GM23338 (cell line): ENCODE data around the gene TGM2. TPM values are rescaled to one million over a fixed set of nuclear protein-coding genes. Genes with fewer than 3 reads are reported as not detected.

Source experiments
- ATAC-seq: fragments of 200-7000 bp; cut with Tn5 transposase; 3 replicates; pipeline ENCODE4 v1.9.1; 2020
- DNase-seq: peaks from one replicate; pipeline ENCODE4 v3.0.0-alpha.2; 2015; ENCODE audit warnings: low spot score
- H2AFZ ChIP-seq: fragments of 200-600 bp; sonication (generic); 2 replicates; pipeline ENCODE4 v1.8.0; 2016; ENCODE audit warnings: antibody characterized with exemption, mild to moderate bottlenecking, moderate library complexity
- H3F3A ChIP-seq: fragments of 200-600 bp; sonication (generic); replicated peaks from 2 replicates; pipeline ENCODE4 v1.8.0; 2017; ENCODE audit warnings: antibody characterized with exemption, mixed run types, low read depth
- H3K27ac ChIP-seq: fragments of 200-600 bp; sonication (generic); 2 replicates; pipeline ENCODE4 v1.6.1; 2016; ENCODE audit warnings: low read depth
- H3K27me3 ChIP-seq: fragments of 200-600 bp; sonication (generic); 2 replicates; pipeline ENCODE4 v1.8.0; 2016; ENCODE audit warnings: mild to moderate bottlenecking, mixed run types, moderate library complexity; ENCODE audit not compliant: insufficient read depth
- H3K36me3 ChIP-seq: fragments of 200-600 bp; sonication (generic); 2 replicates; pipeline ENCODE4 v1.8.0; 2016; ENCODE audit warnings: mild to moderate bottlenecking; ENCODE audit not compliant: insufficient read depth
- H3K4me1 ChIP-seq: fragments of 200-600 bp; sonication (generic); 2 replicates; pipeline ENCODE4 v1.8.0; 2016; ENCODE audit warnings: mild to moderate bottlenecking, moderate library complexity; ENCODE audit not compliant: insufficient read depth
- H3K4me2 ChIP-seq: fragments of 200-600 bp; sonication (generic); 2 replicates; pipeline ENCODE4 v1.7.1; 2017; ENCODE audit warnings: mixed run types
- H3K4me3 ChIP-seq: fragments of 200-600 bp; sonication (generic); 2 replicates; pipeline ENCODE4 v1.6.1; 2016; ENCODE audit warnings: mixed run types
- H3K79me2 ChIP-seq: fragments of 200-600 bp; sonication (generic); replicated peaks from 2 replicates; pipeline ENCODE4 v1.8.0; 2017; ENCODE audit warnings: mild to moderate bottlenecking; ENCODE audit not compliant: insufficient read depth
- H3K9me2 ChIP-seq: fragments of 200-600 bp; sonication (generic); 2 replicates; pipeline ENCODE4 v1.8.0; 2017; ENCODE audit not compliant: insufficient read depth
- H4K20me1 ChIP-seq: fragments of 200-600 bp; sonication (generic); replicated peaks from 2 replicates; pipeline ENCODE4 v1.8.0; 2017; ENCODE audit warnings: mild to moderate bottlenecking; ENCODE audit not compliant: insufficient read depth
- H3K27ac Mint-ChIP-seq: 2 replicates; pipeline ENCODE4 v1.8.0; 2020; ENCODE audit warnings: inconsistent platforms, mild to moderate bottlenecking, moderate library complexity, mixed read lengths
- H3K27me3 Mint-ChIP-seq: 3 replicates; pipeline ENCODE4 v1.8.0; 2022; ENCODE audit warnings: low read depth, mild to moderate bottlenecking, moderate library complexity, mixed read lengths, inconsistent platforms; ENCODE audit not compliant: insufficient read depth, poor library complexity
- H3K36me3 Mint-ChIP-seq: 3 replicates; pipeline ENCODE4 v1.8.0; 2021; ENCODE audit warnings: low read depth, mild to moderate bottlenecking, inconsistent platforms, moderate library complexity, mixed read lengths
- H3K4me1 Mint-ChIP-seq: 3 replicates; pipeline ENCODE4 v1.8.0; 2020; ENCODE audit warnings: mild to moderate bottlenecking, inconsistent platforms, mixed read lengths
- H3K4me3 Mint-ChIP-seq: 3 replicates; pipeline ENCODE4 v1.8.0; 2021; ENCODE audit warnings: moderate library complexity, mild to moderate bottlenecking, inconsistent platforms, mixed read lengths
- H3K9me3 Mint-ChIP-seq: 3 replicates; pipeline ENCODE4 v1.8.0; 2020; ENCODE audit warnings: moderate library complexity, mild to moderate bottlenecking, inconsistent platforms, mixed read lengths
- CREB1 ChIP-seq: fragments of 250-450 bp; sonication (Bioruptor Pico); IDR thresholded peaks from 2 replicates; pipeline ENCODE4 v1.5.0; 2020; ENCODE audit warnings: low read depth, mild to moderate bottlenecking, moderate library complexity
- EZH2phosphoT487 ChIP-seq: fragments of 200-600 bp; sonication (generic); IDR thresholded peaks from one replicate; pipeline ENCODE4 v1.8.1; 2018; ENCODE audit warnings: antibody characterized with exemption; ENCODE audit not compliant: unreplicated experiment
- JUNB ChIP-seq: IDR thresholded peaks from one replicate; pipeline ENCODE4 v1.6.1; 2016; ENCODE audit warnings: antibody characterized with exemption; ENCODE audit not compliant: unreplicated experiment
- NANOG ChIP-seq: IDR thresholded peaks from 2 replicates; pipeline ENCODE4 v1.6.1; 2016; ENCODE audit warnings: antibody characterized with exemption, borderline replicate concordance
- STAT1 ChIP-seq: IDR thresholded peaks from one replicate; pipeline ENCODE4 v1.6.1; 2016; ENCODE audit warnings: antibody characterized with exemption; ENCODE audit not compliant: unreplicated experiment
- ZNF114 ChIP-seq: fragments of 250-450 bp; sonication (Bioruptor Pico); IDR thresholded peaks from 2 replicates; pipeline ENCODE4 v1.5.0; 2020; ENCODE audit warnings: mild to moderate bottlenecking, moderate library complexity
- ZNF331 ChIP-seq: fragments of 250-450 bp; sonication (Bioruptor Pico); IDR thresholded peaks from 2 replicates; pipeline ENCODE4 v1.5.0; 2020; ENCODE audit warnings: low read depth, mild to moderate bottlenecking, moderate library complexity
- polyA plus RNA-seq: library from polyadenylated mRNA; unstranded; fragments of >200 nt; fragmentation: Nextera tagmentation; extraction: Ambion mirVana; gene quantifications from 2 replicates; pipeline ENCODE4 v1.2.1, GENCODE V29; 2016
- total RNA-seq: library from RNA; depleted of rRNA; stranded (reverse); fragments of >200 nt; shearing (Covaris generic); gene quantifications from 2 replicates; pipeline ENCODE4 v1.2.3, GENCODE V29; 2014
- TF ChIP-seq, protein P1 (sequence below): fragments of 250-450 bp; sonication (Bioruptor Pico); IDR thresholded peaks from 2 replicates; pipeline ENCODE4 v1.5.0; 2020; ENCODE audit warnings: mild to moderate bottlenecking, moderate library complexity
- TF ChIP-seq, protein P2 (sequence below): IDR thresholded peaks from one replicate; pipeline ENCODE4 v1.6.1; 2018; ENCODE audit warnings: antibody characterized with exemption; ENCODE audit not compliant: unreplicated experiment
- TF ChIP-seq, protein P3 (sequence below): IDR thresholded peaks from 2 replicates; pipeline ENCODE4 v1.6.1; 2016; ENCODE audit warnings: antibody characterized with exemption

TGM2 gene
- total and polyA plus RNA-seq, 2 experiments from 2014 or later: 0.45 to 1.0 TPM

DNA sequence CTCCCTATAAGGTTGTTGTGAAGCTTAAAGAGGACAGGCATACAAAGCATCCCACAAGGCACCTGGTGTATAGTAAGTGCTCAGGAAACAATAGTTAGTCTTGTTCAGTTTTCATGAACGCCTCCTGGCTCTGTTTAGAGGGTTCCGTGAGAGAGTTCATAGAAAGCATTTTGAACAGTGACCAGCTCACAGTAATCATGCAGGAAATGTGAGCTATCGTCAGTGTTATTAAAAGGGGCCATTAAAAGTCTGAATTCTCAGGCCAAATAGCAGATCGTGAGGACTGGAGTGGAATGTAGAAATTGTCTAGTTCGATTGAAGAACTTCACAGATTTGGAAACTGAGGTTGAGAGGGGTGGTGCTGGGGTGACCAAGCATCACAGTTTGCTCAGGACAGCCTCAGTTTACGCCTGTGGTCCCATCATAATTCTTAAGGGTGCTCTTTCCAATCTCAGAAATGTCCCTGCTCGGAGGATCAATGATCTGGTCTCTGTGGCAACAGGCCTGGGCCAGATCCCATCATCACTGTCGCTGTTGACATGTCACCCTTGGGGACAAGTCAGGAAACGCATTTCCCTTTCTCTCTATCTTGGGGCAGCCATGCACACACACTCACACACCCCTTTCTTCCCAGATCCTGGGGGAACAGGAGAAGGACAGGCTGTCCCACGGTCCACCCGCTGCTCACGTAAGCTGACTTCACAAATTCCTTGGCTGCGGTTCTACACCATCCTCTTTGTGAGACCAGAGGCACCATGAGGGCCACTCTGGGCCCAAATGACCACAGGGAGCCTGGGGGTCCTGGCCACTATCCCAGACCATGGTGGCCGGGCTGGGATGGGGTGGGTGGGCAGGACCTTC lies 7.2 kb downstream of the TGM2 start (continued):
- TF ChIP-seq, protein P1, sequence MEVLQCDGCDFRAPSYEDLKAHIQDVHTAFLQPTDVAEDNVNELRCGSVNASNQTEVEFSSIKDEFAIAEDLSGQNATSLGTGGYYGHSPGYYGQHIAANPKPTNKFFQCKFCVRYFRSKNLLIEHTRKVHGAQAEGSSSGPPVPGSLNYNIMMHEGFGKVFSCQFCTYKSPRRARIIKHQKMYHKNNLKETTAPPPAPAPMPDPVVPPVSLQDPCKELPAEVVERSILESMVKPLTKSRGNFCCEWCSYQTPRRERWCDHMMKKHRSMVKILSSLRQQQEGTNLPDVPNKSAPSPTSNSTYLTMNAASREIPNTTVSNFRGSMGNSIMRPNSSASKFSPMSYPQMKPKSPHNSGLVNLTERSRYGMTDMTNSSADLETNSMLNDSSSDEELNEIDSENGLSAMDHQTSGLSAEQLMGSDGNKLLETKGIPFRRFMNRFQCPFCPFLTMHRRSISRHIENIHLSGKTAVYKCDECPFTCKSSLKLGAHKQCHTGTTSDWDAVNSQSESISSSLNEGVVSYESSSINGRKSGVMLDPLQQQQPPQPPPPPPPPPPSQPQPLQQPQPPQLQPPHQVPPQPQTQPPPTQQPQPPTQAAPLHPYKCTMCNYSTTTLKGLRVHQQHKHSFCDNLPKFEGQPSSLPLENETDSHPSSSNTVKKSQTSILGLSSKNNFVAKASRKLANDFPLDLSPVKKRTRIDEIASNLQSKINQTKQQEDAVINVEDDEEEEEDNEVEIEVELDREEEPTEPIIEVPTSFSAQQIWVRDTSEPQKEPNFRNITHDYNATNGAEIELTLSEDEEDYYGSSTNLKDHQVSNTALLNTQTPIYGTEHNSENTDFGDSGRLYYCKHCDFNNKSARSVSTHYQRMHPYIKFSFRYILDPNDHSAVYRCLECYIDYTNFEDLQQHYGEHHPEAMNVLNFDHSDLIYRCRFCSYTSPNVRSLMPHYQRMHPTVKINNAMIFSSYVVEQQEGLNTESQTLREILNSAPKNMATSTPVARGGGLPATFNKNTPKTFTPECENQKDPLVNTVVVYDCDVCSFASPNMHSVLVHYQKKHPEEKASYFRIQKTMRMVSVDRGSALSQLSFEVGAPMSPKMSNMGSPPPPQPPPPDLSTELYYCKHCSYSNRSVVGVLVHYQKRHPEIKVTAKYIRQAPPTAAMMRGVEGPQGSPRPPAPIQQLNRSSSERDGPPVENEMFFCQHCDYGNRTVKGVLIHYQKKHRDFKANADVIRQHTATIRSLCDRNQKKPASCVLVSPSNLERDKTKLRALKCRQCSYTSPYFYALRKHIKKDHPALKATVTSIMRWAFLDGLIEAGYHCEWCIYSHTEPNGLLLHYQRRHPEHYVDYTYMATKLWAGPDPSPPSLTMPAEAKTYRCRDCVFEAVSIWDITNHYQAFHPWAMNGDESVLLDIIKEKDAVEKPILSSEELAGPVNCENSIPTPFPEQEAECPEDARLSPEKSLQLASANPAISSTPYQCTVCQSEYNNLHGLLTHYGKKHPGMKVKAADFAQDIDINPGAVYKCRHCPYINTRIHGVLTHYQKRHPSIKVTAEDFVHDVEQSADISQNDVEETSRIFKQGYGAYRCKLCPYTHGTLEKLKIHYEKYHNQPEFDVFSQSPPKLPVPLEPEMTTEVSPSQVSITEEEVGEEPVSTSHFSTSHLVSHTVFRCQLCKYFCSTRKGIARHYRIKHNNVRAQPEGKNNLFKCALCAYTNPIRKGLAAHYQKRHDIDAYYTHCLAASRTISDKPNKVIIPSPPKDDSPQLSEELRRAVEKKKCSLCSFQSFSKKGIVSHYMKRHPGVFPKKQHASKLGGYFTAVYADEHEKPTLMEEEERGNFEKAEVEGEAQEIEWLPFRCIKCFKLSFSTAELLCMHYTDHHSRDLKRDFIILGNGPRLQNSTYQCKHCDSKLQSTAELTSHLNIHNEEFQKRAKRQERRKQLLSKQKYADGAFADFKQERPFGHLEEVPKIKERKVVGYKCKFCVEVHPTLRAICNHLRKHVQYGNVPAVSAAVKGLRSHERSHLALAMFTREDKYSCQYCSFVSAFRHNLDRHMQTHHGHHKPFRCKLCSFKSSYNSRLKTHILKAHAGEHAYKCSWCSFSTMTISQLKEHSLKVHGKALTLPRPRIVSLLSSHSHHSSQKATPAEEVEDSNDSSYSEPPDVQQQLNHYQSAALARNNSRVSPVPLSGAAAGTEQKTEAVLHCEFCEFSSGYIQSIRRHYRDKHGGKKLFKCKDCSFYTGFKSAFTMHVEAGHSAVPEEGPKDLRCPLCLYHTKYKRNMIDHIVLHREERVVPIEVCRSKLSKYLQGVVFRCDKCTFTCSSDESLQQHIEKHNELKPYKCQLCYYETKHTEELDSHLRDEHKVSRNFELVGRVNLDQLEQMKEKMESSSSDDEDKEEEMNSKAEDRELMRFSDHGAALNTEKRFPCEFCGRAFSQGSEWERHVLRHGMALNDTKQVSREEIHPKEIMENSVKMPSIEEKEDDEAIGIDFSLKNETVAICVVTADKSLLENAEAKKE (CRISPR knock-in tag): no peak
- TF ChIP-seq CREB1 (CRISPR knock-in tag) (no peak), NANOG (no peak), EZH2phosphoT487 (no peak)

DNA sequence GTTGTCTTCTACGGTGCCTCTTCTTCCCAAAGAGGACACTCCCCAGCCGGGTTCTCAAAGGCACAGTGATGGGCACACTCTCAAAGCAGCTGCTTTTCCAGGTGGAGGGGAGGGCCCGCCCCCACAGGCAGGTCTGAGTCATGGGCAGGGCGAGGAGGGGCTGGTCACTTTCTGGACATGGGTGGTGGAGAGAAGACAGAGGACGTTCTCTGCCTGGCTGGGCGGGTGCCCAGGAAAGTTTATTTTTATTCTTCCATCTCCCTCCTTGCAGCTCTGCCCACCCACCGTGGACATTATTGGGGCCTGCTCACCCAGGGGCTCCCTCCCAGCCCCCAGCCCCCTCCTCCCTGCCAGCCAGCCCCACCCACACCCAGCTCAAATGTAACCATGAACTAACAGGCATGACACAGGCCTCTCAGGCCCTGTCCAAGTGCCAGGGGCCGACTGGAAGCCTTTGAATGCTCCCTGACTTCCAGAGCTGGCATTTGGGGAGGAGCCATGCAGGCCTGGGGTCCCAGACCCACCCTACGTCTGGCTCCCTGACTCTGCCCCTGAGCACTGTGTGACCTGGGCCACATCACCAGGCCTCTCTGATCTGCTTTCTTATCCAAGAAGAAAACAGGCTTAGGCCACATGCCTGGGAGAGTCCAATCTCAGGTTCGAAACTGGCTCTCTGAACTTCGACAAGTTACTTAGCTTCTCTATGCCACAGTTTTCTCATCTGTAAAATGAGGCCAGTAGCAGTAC lies 8.0 kb downstream of the TGM2 start:
- H3K4me1 ChIP-seq: no peaks in the 10 kb centered on the region; the same call in 1 of the 2 replicates
- no peak overlapping the region for H3K4me2 ChIP-seq
- H4K20me1 ChIP-seq: no peaks in the 10 kb centered on the region; the same call in 1 of the 2 replicates
- no peaks in the 10 kb centered on the region for H3K9me3 Mint-ChIP-seq
- no peak overlapping the region for H3K27ac Mint-ChIP-seq
- H3K27me3 Mint-ChIP-seq: peaks cover 8% of the 10 kb centered on the region
- H3F3A ChIP-seq: no peaks in the 10 kb centered on the region
- H3K36me3 Mint-ChIP-seq: no peaks in the 10 kb centered on the region
- ATAC-seq (no peak), DNase-seq (no peak)
- H3K9me2 ChIP-seq: no peaks in the 10 kb centered on the region
- no peak overlapping the region for H3K27ac ChIP-seq
- H3K36me3 ChIP-seq: no peaks in the 10 kb centered on the region
- peaks cover 12% of the 10 kb centered on the region for H3K4me1 Mint-ChIP-seq
- H3K4me3 Mint-ChIP-seq: no peak overlapping the region
- H3K27me3 ChIP-seq: no peaks in the 10 kb centered on the region
- no peak overlapping the region for H3K4me3 ChIP-seq
- no peaks in the 10 kb centered on the region for H3K79me2 ChIP-seq
- no peak overlapping the region for H2AFZ ChIP-seq
- TF ChIP-seq STAT1 (no peak), NANOG (no peak), ZNF114 (CRISPR knock-in tag) (no peak), EZH2phosphoT487 (no peak), CREB1 (CRISPR knock-in tag) (no peak), JUNB (no peak), ZNF331 (CRISPR knock-in tag) (no peak)
- TF ChIP-seq, protein P2, sequence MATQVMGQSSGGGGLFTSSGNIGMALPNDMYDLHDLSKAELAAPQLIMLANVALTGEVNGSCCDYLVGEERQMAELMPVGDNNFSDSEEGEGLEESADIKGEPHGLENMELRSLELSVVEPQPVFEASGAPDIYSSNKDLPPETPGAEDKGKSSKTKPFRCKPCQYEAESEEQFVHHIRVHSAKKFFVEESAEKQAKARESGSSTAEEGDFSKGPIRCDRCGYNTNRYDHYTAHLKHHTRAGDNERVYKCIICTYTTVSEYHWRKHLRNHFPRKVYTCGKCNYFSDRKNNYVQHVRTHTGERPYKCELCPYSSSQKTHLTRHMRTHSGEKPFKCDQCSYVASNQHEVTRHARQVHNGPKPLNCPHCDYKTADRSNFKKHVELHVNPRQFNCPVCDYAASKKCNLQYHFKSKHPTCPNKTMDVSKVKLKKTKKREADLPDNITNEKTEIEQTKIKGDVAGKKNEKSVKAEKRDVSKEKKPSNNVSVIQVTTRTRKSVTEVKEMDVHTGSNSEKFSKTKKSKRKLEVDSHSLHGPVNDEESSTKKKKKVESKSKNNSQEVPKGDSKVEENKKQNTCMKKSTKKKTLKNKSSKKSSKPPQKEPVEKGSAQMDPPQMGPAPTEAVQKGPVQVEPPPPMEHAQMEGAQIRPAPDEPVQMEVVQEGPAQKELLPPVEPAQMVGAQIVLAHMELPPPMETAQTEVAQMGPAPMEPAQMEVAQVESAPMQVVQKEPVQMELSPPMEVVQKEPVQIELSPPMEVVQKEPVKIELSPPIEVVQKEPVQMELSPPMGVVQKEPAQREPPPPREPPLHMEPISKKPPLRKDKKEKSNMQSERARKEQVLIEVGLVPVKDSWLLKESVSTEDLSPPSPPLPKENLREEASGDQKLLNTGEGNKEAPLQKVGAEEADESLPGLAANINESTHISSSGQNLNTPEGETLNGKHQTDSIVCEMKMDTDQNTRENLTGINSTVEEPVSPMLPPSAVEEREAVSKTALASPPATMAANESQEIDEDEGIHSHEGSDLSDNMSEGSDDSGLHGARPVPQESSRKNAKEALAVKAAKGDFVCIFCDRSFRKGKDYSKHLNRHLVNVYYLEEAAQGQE: no peak
- TF ChIP-seq, protein P3, sequence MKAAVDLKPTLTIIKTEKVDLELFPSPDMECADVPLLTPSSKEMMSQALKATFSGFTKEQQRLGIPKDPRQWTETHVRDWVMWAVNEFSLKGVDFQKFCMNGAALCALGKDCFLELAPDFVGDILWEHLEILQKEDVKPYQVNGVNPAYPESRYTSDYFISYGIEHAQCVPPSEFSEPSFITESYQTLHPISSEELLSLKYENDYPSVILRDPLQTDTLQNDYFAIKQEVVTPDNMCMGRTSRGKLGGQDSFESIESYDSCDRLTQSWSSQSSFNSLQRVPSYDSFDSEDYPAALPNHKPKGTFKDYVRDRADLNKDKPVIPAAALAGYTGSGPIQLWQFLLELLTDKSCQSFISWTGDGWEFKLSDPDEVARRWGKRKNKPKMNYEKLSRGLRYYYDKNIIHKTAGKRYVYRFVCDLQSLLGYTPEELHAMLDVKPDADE: no peak
